DOHH2 (cell line): Measurements from ENCODE around the gene TAF3.

Experiments used
- H3F3A ChIP-seq: fragments of 200-600 bp; sonication (generic), shearing (Covaris generic); 2 replicates; pipeline ENCODE4 v1.6.0; 2016; ENCODE audit warnings: antibody characterized with exemption, mild to moderate bottlenecking; ENCODE audit not compliant: control insufficient read depth, insufficient read depth
- H3K27ac ChIP-seq: fragments of 200-600 bp; sonication (generic); 2 replicates; pipeline ENCODE4 v1.5.1; 2014; ENCODE audit warnings: low read depth, mild to moderate bottlenecking, low read length, moderate library complexity
- H3K27me3 ChIP-seq: fragments of 200-600 bp; sonication (generic); 2 replicates; pipeline ENCODE4 v1.6.1; 2014; ENCODE audit warnings: mild to moderate bottlenecking, low read length, mixed read lengths; ENCODE audit not compliant: control insufficient read depth
- H3K36me3 ChIP-seq: fragments of 200-600 bp; sonication (generic); 2 replicates; pipeline ENCODE4 v1.6.1; 2014; ENCODE audit warnings: mild to moderate bottlenecking, low read length, moderate library complexity, mixed read lengths; ENCODE audit not compliant: control insufficient read depth
- H3K4me1 ChIP-seq: fragments of 200-600 bp; sonication (generic); 2 replicates; pipeline ENCODE4 v1.6.1; 2014; ENCODE audit warnings: mild to moderate bottlenecking, low read length, mixed read lengths; ENCODE audit not compliant: control insufficient read depth
- H3K4me2 ChIP-seq: fragments of 200-600 bp; sonication (generic); 2 replicates; pipeline ENCODE4 v1.6.0; 2014; ENCODE audit warnings: mild to moderate bottlenecking, low read length, moderate library complexity
- H3K4me3 ChIP-seq: fragments of 200-600 bp; sonication (generic); 2 replicates; pipeline ENCODE4 v1.5.1; 2014; ENCODE audit warnings: mild to moderate bottlenecking, low read length, mixed read lengths
- H3K79me2 ChIP-seq: fragments of 200-600 bp; sonication (generic); 2 replicates; pipeline ENCODE4 v1.6.1; 2014; ENCODE audit warnings: mild to moderate bottlenecking, low read length, mixed read lengths; ENCODE audit not compliant: control insufficient read depth
- H3K9me2 ChIP-seq: fragments of 200-600 bp; sonication (generic); replicated peaks from 2 replicates; pipeline ENCODE4 v1.6.1; 2014; ENCODE audit warnings: mild to moderate bottlenecking, low read length, mixed read lengths; ENCODE audit not compliant: control insufficient read depth
- H3K9me3 ChIP-seq: fragments of 200-600 bp; sonication (generic); 2 replicates; pipeline ENCODE4 v1.6.1; 2014; ENCODE audit warnings: antibody characterized with exemption, low read length, mixed read lengths; ENCODE audit not compliant: control insufficient read depth, insufficient read depth
- H4K20me1 ChIP-seq: fragments of 200-600 bp; sonication (generic); 2 replicates; pipeline ENCODE4 v1.6.0; 2014; ENCODE audit warnings: low read depth, mild to moderate bottlenecking, antibody characterized with exemption, low read length, moderate library complexity; ENCODE audit not compliant: control insufficient read depth, insufficient read depth
- CTCF ChIP-seq: fragments of 200-600 bp; sonication (generic); IDR thresholded peaks from one replicate; pipeline ENCODE4 v1.5.1; 2014; ENCODE audit warnings: antibody characterized with exemption, mild to moderate bottlenecking, low read depth, low read length; ENCODE audit not compliant: poor library complexity, severe bottlenecking
- EZH2phosphoT487 ChIP-seq: fragments of 200-600 bp; sonication (generic); IDR thresholded peaks from 2 replicates; pipeline ENCODE4 v1.6.1; 2017; ENCODE audit warnings: borderline replicate concordance, mild to moderate bottlenecking, antibody characterized with exemption, low read length, moderate library complexity, mixed read lengths

The TAF3 gene

GRCh38 chr10:8065651-8066050 is 247.3 kb downstream of the TAF3 start:
- H3K27ac ChIP-seq: no peak overlapping the region
- no peaks in the 10 kb centered on the region for H3K79me2 ChIP-seq
- TF ChIP-seq EZH2phosphoT487 (no peak), CTCF (no peak)
- no peak overlapping the region for H3K4me2 ChIP-seq
- peaks cover 16% of the 10 kb centered on the region for H3K27me3 ChIP-seq
- no peaks in the 10 kb centered on the region for H3F3A ChIP-seq
- H3K9me3 ChIP-seq: no peaks in the 10 kb centered on the region
- no peak overlapping the region for H3K4me3 ChIP-seq
- H3K36me3 ChIP-seq: no peaks in the 10 kb centered on the region
- peaks cover 2% of the 10 kb centered on the region; the same call in 1 of the 2 replicates for H3K4me1 ChIP-seq
- no peaks in the 10 kb centered on the region for H3K9me2 ChIP-seq
- H4K20me1 ChIP-seq: no peaks in the 10 kb centered on the region

- Histone ChIP-seq H3K9me2 (no peaks in the 10 kb centered on the region), H3K9me3 (no peaks in the 10 kb centered on the region), H3K27ac (no peak overlapping the region), H3K79me2 (no peaks in the 10 kb centered on the region), H3F3A (no peaks in the 10 kb centered on the region), H3K4me2 (no peak overlapping the region), H3K36me3 (no peaks in the 10 kb centered on the region), H3K4me3 (no peak overlapping the region), H3K27me3 (peaks cover 16% of the 10 kb centered on the region), H3K4me1 (no peaks in the 10 kb centered on the region), H4K20me1 (no peaks in the 10 kb centered on the region)
- TF ChIP-seq CTCF (no peak), EZH2phosphoT487 (no peak)
These were observed 247.8 kb downstream of the TAF3 start for GRCh38 chr10:8066124-8066523.
